Activated CD4-positive, alpha-beta T cell treated with anti-CD3 and anti-CD28 coated beads, Interleukin-2, Interleukin-4, amounts not matched to agents 100 ng/mL and 50 ng/mL, durations not matched to agents 16 hours and 8 hours (primary cell): ENCODE data around the gene CABLES1.
"Not testable (repeated sequence)": the region's sequence is repeated elsewhere in the genome, so short reads cannot be mapped to it uniquely, and the experiment has no call there.

Experiments used
- DNase-seq: peaks from one replicate; pipeline ENCODE4 v3.0.0-alpha.2; 2020; ENCODE audit warnings: low spot score

CABLES1 gene

DNA sequence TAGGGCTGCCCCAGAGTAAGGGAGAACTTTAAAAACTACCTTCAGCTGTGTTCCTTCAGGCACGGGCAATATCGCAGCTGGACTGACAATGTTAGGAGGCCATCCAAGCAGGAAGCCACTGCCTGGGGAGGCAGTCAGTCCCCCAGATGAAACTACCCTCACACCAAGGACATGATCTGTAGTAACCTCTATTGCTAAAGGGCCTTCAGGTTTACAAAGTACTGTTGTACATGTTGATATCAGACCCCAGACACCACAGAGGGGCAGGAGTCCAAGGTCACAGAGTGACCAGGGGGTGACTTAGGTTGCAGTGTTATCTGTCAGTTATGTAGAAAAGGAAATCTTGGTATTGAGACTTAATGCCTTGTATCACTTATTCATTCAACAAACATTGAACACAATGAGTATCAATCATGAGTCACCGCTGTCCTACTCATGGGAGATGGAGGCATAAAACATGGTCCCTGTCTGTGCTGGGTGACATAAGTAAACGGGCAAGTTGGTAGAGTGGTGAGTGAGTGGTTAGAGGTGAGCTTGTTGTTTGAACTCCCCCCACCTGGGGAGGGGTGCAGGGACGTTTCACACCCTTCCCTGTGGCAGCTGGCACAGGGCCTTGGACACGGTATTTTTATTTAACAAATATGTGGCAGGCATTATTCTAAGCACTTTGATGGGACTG, 7.1 kb downstream of the CABLES1 start:
- DNase-seq, result no peak

DNA sequence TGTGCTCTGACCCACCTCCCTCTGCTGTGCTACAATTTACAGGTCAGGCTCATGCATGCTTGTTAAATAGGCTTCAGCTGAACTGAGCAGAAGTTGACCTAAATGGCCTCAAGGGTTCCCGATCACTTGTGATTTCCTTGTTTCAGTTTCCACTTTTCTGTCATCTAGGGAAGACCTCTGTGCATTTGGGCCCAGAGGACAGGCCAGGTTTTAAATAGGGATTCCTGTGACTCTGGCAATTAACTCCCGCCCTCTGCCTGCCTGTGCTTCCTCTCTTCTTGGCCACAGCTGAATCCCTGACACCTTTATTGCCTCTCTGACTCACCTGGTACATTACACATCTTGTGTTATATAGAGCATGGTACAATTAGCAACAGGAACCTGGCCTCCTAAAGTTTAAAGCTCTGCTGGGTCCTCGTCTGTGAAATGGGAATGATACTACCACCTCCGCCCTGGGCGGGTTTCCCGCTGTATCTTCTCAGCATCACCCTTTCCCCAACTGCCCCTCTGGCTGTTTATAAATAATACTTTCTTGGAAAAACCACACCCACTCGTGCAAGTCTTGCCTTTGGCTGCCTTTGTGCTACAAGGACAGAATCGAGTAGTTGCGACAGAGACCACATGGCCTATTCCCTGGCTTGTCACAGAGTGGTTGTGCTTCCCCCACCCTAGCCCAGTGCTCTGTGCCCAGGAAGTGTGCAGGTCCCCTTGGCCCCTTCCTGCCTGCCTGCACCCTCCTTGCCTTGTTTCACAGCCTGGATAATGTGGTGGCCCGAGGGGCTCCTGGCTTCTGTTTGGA, 7.9 kb downstream of the CABLES1 start:
- no peak for DNase-seq

DNA sequence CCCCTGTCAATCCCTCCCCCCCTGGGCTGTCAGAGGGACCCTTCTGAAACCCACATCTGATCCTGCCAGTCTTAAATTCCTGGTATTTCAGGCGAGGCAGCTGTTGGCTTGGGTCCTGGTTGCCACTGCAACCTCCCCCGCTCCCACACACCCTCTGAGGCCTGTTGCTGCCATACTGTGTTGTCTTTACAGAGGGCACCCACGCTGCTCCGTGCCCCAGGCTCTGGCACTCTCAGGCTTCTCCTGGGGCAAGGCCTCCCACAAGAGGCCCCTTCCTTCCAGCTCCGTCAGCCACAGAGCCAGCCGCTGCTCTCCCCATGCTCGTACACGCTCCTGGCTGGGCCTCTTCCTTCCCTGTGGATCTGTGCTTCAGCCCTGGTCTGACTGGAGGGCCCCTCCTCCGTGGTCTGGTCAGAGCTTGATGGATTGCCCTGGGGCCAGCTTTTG, 8.6 kb downstream of the CABLES1 start:
- DNase-seq, result no peak

DNA sequence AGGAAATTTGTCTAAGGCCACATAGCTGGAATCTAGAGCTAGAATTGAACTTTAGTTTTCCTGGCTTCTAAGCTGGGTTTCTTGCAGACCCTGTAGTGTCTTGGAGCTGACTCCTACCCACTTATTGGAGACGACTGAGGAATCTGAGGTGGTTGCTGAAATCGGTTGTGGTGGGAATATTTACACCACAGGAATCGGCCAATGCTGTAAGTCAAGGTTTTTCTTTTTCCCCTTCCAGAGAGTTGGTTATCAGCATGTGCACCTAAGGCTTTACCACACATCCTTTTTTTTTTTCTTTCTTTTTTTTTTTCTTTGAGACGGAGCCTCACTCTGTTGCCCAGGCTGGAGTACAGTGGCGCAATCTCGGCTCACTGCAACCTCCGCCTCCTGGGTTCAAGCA, 9.4 kb downstream of the CABLES1 start:
- no peak for DNase-seq

DNA sequence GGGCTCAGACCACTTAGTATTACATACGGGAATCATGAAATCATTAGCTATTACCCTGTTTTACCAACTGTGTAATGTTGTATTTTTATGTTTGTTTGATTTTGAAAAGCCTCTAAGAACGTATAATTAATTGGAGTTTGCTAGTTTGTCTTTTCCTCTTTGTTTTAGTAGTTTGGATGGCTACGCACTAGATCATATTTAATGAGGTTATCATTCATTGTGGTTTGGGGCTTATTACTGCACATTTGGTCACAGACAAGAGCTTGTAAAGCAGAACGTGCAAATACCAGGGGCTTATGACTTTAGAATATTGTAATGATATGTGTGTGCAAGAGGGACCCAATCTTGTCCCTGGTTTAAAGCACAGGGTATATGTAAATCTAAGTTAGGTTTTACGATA, 10.3 kb downstream of the CABLES1 start:
- no peak for DNase-seq

DNA sequence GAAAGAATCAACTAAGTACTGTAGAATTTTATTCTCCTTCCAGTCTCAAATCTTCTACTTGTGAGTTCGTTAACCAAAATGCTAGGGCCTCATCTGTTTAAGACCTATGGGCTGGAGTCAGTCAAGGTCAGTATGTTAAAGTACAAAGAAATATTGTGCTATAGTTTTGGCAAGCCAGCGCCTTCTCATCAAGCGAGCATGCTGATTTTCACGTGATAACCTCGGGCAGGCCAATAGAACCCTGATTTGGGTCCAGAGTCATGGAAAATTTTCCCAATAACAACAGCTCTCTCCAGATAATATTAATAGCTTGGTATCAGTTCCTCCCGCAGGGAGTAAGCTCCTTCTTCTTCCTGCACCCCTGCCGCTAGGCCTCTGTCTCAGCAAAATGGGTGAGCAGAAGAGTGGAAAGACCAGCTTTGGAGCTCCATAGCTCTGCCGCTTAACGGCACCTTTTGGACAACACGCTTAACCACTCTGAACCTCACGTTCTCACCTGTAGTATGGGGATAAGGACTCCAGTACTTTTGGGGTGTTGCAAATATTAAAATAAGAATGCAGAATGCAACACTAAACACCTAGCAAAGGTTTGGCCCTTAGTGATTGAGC, 11.7 kb downstream of the CABLES1 start:
- DNase-seq, result no peak

DNA sequence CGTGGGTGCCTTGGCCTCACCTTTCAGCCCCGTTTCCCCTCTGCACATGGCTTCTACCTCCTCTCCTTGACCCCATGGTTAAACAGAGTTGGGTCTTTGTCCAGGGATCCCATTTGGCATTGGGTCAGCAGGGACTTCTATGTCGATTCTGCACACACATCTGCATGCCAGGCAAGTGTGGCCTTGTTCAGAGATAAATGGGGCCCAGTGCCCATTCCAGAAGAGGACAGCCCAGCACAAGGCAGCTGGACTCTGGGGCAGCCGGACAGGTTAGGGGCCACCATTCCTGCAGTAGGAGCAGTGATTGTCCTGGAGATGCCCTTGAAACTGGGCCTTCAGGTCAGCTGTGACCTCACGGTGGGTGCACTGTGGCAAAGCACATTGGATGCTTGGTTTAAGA, 13.1 kb downstream of the CABLES1 start:
- no peak for DNase-seq

DNA sequence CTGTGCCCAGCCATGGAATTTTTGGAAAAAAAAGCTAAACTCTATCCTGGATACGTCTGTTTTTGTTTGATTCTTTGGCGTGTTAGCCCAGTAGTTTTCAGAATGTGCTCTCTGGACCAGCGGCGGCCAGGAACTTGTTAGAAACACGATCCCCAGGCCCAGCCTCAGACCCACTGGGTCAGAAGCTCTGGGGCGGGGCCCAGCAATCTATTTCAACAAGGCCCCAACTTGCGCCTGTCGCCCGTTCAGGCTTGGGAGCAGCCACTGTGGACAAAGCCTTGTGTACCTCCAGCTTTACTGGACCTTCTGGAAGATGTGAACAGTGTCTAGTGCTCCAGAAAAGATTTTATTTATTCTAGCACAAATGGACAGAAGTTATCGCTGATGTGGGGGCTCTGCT, 14.3 kb downstream of the CABLES1 start:
- DNase-seq, result no peak

DNA sequence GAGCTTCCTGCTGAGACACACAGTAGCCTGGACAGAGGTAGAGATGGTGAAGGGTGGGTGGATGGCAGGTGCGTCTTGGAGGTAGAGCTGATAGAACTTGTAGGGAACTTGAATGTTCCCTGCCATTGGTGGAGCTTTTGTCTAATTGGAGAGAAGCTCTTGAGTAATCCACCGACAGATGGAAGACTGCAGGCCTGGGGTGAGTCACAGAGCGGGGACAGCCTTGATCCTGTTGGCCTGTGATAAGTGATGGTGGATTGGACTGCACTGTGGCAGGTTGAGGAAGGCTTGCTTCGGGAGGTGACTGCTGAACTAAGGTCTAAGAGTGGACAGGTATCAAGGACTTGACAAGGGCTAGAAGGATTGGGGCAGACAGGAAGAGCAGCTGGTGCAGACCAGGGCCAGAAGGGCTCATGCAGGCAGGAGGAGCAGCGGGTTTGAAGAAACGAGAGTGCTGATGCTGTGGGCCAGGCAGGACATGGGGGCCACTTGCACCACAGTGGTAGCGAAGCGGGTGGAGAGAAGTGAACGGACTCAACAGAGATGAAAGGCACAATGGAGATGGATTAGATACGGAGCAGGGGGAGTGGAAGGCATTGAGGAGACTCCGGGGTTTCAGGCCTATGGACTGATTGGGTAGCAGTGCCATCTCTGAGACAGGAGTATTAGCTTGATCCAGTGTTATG, 16.3 kb downstream of the CABLES1 start:
- DNase-seq, result no peak

DNA sequence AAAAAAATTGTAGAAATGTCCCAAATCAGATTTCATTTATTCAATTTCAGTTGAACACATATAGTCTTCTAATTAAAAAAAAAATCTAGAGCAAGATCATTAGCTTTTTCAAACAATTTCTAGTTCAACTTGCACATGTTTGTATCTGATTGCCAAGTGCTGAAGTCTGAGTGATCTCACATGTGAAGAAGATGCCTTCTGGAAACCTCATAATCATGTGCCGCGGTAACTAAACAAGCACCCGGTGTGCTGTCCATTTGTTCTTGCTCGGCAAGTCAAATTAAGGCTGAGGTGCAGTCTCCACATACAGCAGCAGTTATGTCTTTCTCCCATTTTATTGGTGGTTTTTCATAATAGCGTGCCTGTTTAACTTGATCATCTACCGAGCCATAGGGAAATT, 18.7 kb downstream of the CABLES1 start:
- no peak for DNase-seq

DNA sequence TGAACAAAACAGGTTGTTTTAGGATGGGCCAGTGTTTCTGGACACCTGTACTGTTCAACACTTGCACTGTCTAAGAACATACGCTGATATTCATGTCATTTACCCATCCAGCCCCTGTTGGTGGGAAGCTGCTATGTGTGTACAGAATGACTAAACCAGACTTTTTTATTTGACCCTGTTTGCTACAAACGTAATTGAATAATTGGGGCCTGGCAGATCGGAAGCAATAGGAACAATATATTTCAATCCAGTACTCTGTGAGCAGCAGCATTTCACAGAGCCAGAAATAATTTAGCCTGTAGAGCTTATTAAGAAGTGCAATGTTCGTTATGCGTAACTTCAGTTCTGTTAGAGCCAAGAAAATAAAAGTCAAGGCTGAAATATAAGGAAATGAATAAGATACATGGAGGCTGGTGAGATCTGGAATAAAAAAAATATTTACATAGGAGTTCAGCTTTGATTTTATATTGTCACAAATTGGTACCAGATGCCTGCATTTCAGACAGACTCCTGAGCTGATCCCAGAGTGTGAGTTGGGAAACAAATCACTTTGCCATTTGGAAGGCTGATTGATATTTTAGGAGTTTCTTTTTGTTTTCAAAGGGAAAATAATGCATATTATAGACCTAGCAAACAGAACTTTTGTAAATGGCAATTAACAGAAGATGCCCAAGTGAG, 19.7 kb downstream of the CABLES1 start:
- DNase-seq, result no peak

DNA sequence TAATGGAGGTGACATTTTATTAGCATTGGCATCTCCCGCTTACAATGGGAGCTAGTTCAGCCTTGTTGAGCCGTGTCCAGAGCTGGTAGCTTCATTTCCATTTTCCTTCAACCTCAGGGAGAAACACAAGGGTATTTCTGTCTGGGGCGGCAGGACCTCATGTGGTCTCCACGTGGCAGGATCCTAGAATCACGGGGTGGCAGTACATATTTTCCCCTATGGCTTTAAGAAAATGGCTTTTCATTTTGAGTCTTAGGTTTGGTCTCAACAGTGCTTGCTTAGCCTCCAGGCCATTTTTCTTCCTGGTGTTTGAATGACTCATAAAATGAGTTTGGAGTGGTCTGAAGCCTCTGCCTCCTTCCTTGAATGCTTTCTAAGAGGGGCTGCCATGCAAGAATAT, 20.3 kb downstream of the CABLES1 start:
- DNase-seq, result no peak

DNA sequence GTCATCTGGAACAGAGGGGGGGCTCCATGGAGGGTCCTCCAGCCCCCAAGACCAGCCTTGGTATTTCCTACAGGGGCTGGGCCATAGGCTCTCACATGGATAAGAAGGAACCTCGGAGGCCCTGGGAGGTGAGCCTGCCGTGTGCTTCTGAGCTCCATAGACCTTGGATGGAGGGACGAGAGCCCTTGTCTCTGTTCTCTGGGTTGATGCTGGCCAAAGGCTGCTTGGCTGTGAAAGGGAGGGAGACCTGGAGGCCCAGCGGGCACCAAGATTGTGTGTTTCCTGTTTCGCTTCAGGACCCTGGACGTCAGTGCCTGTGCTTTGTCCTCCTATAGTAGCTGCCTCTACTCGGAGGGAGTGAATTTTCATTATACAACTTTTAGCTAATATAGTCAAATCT, 20.8 kb downstream of the CABLES1 start:
- no peak for DNase-seq

DNA sequence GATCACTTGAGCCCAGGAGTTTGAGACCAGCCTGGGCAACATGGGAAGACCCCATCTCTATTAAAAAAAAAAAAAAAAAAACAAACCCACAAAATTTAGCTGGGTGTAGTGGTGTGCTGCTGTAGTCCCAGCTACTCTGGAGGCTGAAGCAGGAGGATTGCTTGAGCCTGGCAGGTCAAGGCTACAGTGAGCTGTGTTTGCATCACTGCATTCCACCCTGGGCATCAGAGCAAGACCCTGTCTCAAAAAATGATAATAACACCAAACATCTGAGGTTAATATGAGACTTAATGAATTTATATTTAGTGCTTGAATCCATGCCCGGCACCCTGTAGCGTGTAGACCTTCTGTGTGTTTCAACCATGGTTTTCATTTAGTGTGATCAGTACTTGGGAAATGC, 22.8 kb downstream of the CABLES1 start:
- no peak for DNase-seq

DNA sequence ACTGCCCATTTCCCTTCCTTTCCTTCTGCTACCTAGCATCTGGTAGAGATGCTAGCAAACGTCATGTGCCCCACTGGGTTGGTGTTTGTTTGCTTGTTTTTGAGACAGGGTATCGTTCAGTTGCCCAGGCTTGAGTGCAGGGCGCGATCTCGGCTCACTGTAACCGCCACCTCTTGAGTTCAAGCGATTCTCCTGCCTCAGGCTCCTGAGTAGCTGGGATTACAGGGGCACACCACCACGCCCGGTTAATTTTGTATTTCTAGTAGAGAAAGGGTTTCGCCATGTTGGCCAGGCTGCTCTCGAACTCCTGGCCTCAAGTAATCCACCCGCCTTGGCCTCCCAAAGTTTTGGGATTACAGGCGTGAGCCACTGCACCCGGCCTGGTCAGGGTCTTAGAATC, 23.6 kb downstream of the CABLES1 start:
- not testable (repeated sequence) for DNase-seq

DNA sequence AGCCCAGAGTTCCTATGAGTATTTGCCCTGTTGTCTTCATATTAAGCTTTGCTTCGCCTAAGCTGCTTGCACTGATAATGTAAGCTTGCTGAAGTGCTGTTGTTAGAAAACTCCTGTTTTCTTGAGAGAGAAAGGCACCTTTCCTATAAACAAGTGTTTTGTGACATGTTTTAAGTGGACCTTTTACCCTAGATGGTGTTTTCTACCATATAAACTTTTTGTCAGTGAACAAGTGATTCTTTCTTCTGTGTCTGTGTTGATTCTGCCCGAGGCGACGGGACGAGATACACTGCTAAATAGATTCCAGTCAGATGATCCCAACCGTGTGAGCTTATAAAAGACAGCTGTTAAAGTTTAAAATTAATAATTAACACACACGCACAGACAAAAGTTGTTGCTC, 24.1 kb downstream of the CABLES1 start:
- DNase-seq, result no peak

DNA sequence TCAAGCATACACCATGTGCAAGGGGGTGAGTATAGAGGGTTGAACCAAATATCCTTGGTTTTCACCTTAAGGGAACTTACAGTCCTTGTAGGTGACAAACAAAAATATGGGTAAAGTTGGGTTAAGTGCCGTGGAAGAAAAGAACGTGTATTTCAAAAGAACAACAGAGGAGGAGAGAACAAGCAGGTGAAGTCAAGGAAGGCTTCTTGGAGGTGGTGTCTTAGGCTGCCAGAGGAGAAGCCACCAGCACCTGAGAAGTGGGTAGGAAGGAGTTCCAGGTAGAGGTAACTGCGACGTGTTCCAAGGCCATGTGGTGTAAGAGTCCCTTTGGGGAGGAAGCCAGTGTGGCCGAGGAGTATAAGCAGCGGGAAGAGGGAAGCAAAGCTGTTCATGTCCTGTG, 27.2 kb downstream of the CABLES1 start:
- no peak for DNase-seq

DNA sequence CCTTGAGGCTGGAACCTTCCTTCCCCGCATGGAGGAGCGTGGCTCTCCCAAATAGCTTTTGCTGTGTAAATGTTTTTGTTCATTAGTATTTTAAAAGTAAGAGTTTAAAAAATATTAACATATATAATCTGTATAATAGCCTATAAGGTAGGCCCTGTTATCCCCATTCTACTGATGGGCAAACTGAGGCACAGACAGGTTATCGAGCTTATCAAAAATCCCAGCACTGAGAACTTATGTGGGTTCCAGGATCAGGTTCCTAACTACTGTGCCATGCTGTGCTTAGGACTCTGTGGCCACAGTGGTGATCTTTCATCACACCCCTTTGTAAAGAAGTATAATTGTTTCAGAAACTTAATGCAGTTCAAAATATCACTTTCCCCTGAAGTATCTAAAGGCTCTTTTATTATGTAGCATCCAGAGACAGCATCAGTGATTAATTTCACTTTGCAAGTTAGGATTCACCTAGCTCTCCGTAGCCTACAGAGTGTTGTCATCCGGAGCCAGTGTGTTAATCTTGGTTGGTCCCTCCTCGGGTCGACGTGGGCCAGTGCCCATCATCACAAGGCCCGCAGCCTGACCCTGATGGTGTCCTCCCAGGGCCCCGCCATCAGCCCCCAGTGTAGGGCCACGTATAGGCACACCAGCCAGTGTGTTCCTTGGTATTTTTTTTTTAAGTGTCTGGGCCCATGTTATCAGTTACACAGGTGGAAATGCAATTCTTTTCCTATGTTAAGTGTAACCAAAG, 28.7 kb downstream of the CABLES1 start:
- DNase-seq, result no peak

DNA sequence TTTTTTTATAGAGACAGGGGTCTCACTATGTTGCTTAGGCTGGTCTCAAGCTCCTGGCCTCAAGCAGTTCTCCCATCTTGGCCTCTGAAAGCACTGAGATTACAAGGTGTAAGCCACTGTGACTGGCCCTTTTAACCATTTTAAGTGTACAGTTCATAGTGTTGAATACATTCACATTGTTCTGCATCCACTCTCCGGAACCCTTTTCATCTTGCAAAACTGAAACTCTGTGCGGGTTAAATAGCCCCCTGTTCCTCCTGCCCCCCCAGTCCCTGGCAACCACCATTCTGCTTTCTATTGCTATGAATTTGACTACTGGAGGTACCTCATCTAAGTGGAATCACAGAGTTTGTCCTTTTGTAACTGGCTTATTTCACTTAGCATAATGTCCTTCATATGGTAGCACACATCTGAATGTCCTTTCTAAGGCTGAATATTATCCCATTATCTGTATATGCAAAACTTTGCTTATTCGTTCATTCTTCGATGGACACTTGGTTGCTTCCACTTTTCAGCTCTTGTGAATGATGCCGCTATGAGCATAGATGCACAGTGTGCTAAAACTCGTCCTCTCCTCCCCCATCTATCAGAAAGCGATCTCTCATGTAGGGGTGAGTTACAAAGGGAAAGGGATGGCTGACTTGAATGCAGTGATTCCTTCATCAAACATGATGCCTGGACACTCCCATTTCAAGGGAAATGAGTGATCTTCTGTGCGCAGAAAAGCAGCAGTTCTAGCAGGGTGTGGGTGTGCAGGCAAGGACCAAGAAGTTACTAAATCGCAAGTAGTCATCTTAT, 30.2 kb downstream of the CABLES1 start:
- DNase-seq, result no peak

DNA sequence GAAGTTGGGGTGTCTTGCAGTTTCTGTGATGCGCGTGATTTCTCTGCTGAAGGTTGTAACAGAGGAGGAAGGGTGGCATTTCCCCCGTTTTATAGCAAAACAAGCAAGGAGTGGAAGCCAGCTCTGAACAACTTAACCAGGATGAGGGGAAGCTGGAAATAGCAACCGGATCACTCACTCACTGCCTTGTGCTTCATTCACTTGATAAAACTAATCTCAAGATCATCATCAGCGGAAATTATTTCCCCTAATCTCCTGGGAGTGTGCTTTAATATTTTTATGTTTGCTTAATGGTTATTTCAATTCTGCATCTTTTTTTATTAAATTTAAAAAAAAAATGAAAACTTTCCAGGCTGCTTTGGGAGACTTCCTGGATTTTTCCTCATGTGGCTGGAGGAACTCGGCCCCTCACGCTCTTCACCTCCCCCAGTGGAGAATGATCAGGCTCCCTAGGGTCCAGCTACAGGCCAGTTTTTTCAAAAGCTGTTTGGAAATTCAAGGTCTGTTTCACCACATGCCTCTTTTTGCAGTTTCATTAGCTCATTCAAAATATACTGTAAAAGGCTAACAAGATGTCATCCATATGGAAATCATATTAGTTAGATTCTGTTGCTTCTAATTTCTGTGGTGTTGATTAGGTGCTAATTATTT, 31.7 kb downstream of the CABLES1 start:
- no peak for DNase-seq
